GM23338 (cell line): Measurements from ENCODE around the gene CLIC5.

Experiments
- CREB1 ChIP-seq: fragments of 250-450 bp; sonication (Bioruptor Pico); IDR thresholded peaks from 2 replicates; pipeline ENCODE4 v1.5.0; 2020; ENCODE audit warnings: low read depth, mild to moderate bottlenecking, moderate library complexity
- EZH2 ChIP-seq: fragments of 200-600 bp; sonication (generic); IDR thresholded peaks from one replicate; pipeline ENCODE4 v1.8.0; 2017; ENCODE audit warnings: antibody characterized with exemption, mild to moderate bottlenecking, low read depth; ENCODE audit not compliant: unreplicated experiment
- EZH2phosphoT487 ChIP-seq: fragments of 200-600 bp; sonication (generic); IDR thresholded peaks from one replicate; pipeline ENCODE4 v1.8.1; 2018; ENCODE audit warnings: antibody characterized with exemption; ENCODE audit not compliant: unreplicated experiment
- JUNB ChIP-seq: IDR thresholded peaks from one replicate; pipeline ENCODE4 v1.6.1; 2016; ENCODE audit warnings: antibody characterized with exemption; ENCODE audit not compliant: unreplicated experiment
- POLR2AphosphoS5 ChIP-seq: IDR thresholded peaks from 2 replicates; pipeline ENCODE4 v1.6.1; 2016; ENCODE audit warnings: antibody characterized with exemption, low read depth
- ZNF331 ChIP-seq: fragments of 250-450 bp; sonication (Bioruptor Pico); IDR thresholded peaks from 2 replicates; pipeline ENCODE4 v1.5.0; 2020; ENCODE audit warnings: low read depth, mild to moderate bottlenecking, moderate library complexity
- TF ChIP-seq, protein P1 (sequence below), 2 experiments: fragments of 200-600 bp in 1 of 2; sonication (generic) in 1 of 2; conservative IDR thresholded peaks; 2 replicates each; pipeline versions ENCODE4 v1.5.1 to v1.6.1; 2016 to 2017; ENCODE audit warnings: antibody characterized with exemption in 2 of 2, low read depth in 2 of 2, mild to moderate bottlenecking in 2 of 2, moderate library complexity in 1 of 2
- TF ChIP-seq, protein P2 (sequence below): IDR thresholded peaks from one replicate; pipeline ENCODE4 v1.6.1; 2018; ENCODE audit warnings: antibody characterized with exemption; ENCODE audit not compliant: unreplicated experiment

DNA sequence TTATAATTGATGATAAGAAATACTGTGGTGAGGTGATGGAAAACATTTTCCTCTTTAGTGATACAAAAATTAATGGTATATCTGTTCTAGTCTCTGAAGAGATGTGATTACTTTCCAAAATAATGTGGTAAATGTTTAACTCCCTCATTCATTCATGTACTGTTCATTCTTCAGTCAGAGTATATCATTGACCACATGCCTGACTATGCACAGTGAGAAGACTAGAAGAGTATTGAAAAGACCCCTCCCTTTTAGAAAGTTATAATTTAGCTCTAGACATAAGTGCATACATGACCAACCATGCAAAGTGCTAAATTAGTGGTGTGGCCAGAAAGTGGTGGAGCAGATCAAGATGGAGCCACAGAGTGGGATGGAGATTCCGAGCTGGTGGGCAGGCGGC lies 133.0 kb downstream of the CLIC5 start:
- no peak for TF ChIP-seq EZH2
- TF ChIP-seq, protein P1, sequence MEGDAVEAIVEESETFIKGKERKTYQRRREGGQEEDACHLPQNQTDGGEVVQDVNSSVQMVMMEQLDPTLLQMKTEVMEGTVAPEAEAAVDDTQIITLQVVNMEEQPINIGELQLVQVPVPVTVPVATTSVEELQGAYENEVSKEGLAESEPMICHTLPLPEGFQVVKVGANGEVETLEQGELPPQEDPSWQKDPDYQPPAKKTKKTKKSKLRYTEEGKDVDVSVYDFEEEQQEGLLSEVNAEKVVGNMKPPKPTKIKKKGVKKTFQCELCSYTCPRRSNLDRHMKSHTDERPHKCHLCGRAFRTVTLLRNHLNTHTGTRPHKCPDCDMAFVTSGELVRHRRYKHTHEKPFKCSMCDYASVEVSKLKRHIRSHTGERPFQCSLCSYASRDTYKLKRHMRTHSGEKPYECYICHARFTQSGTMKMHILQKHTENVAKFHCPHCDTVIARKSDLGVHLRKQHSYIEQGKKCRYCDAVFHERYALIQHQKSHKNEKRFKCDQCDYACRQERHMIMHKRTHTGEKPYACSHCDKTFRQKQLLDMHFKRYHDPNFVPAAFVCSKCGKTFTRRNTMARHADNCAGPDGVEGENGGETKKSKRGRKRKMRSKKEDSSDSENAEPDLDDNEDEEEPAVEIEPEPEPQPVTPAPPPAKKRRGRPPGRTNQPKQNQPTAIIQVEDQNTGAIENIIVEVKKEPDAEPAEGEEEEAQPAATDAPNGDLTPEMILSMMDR (conservative IDR thresholded peaks at IDR 0.05; ENCODE audit: low read depth in 2 of 2): no peak
- no peak for TF ChIP-seq POLR2AphosphoS5
- TF ChIP-seq, protein P2, sequence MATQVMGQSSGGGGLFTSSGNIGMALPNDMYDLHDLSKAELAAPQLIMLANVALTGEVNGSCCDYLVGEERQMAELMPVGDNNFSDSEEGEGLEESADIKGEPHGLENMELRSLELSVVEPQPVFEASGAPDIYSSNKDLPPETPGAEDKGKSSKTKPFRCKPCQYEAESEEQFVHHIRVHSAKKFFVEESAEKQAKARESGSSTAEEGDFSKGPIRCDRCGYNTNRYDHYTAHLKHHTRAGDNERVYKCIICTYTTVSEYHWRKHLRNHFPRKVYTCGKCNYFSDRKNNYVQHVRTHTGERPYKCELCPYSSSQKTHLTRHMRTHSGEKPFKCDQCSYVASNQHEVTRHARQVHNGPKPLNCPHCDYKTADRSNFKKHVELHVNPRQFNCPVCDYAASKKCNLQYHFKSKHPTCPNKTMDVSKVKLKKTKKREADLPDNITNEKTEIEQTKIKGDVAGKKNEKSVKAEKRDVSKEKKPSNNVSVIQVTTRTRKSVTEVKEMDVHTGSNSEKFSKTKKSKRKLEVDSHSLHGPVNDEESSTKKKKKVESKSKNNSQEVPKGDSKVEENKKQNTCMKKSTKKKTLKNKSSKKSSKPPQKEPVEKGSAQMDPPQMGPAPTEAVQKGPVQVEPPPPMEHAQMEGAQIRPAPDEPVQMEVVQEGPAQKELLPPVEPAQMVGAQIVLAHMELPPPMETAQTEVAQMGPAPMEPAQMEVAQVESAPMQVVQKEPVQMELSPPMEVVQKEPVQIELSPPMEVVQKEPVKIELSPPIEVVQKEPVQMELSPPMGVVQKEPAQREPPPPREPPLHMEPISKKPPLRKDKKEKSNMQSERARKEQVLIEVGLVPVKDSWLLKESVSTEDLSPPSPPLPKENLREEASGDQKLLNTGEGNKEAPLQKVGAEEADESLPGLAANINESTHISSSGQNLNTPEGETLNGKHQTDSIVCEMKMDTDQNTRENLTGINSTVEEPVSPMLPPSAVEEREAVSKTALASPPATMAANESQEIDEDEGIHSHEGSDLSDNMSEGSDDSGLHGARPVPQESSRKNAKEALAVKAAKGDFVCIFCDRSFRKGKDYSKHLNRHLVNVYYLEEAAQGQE: no peak
- TF ChIP-seq CREB1 (CRISPR knock-in tag): no peak
- no peak for TF ChIP-seq JUNB
- TF ChIP-seq ZNF331 (CRISPR knock-in tag): no peak
- no peak for TF ChIP-seq EZH2phosphoT487
